ENCODE data around the gene NTN3. TPM values are rescaled to one million over a fixed set of nuclear protein-coding genes. Genes with fewer than 3 reads are reported as not detected.
A peak's percentile ranks its signal among the peaks of the same experiment; 100 is the strongest.

The NTN3 gene
- total and polyA plus RNA-seq, 7 donors: 0.01 to 0.20 (median 0.13) TPM; not detected in 3

- 95 to 96% (median 96%) methylated on average over 5 of the region's 5 CpGs for WGBS, 3 donors
- Histone ChIP-seq H3K9me3 (no peaks in the 10 kb centered on the region), H3K4me1 (peaks cover 28% of the 10 kb centered on the region), H3K36me3 (ENCODE audit: insufficient read depth in 1 of 2, low read depth in 1 of 2) (peaks cover 0 to 13% of the 10 kb centered on the region in 2 donors), H3K27me3 (ENCODE audit: insufficient read depth in 3 of 3, low read length in 2 of 3) (no peaks in the 10 kb centered on the region), H3K27ac (no peak overlapping the region), H3K4me3 (no peak overlapping the region)
- DNase-seq (no peak), ATAC-seq (no peak)
- no peak for TF ChIP-seq CTCF (IDR thresholded peaks at IDR 0.05)
- intact Hi-C loops (cut with DNase I): no loop called here
Observed at GRCh38 chr16:2495041-2495440, 23.9 kb downstream of the NTN3 start.

DNA sequence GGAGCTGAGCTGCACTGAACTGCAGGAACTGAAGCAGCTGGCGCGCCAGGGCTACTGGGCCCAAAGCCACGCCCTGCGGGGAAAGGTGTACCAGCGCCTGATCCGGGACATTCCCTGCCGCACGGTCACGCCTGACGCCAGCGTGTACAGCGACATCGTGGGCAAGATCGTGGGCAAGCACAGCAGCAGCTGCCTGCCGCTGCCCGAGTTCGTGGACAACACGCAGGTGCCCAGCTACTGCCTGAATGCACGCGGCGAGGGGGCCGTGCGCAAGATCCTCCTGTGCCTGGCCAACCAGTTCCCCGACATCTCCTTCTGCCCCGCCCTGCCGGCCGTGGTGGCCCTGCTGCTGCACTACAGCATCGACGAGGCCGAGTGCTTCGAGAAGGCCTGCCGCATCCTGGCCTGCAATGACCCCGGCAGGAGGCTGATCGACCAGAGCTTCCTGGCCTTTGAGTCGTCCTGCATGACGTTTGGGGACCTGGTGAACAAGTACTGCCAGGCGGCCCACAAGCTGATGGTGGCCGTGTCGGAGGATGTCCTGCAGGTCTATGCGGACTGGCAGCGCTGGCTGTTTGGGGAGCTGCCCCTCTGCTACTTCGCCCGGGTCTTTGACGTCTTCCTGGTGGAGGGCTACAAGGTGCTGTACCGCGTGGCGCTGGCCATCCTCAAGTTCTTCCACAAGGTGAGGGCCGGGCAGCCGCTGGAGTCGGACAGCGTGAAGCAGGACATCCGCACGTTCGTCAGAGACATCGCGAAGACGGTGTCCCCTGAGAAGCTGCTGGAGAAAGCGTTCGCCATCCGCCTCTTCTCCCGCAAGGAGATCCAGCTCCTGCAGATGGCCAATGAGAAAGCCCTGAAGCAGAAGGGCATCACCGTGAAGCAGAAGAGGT lies 25.4 kb downstream of the NTN3 start:
- 87 to 90% (median 88%) methylated on average over 62 of the region's 62 CpGs for WGBS, 3 donors

GRCh38 chr16:2497116-2497630 lies 26.1 kb downstream of the NTN3 start:
- TF ChIP-seq CTCF (IDR thresholded peaks at IDR 0.05): no peak
- 11 to 17% (median 17%) methylated on average over 21 of the region's 21 CpGs for WGBS, 3 donors

More for the DNA sequence above, 25.4 kb downstream of the NTN3 start:
- DNase-seq: no peak
- no peak for TF ChIP-seq CTCF (IDR thresholded peaks at IDR 0.05)
- no peaks in the 10 kb centered on the region for H3K27me3 ChIP-seq (ENCODE audit: insufficient read depth in 3 of 3, low read length in 2 of 3)
- no peak for ATAC-seq
- H3K9me3 ChIP-seq: no peaks in the 10 kb centered on the region
- peaks cover 0 to 13% of the 10 kb centered on the region in 2 donors for H3K36me3 ChIP-seq (ENCODE audit: insufficient read depth in 1 of 2, low read depth in 1 of 2)
- H3K4me1 ChIP-seq: peaks cover 34% of the 10 kb centered on the region
- peak overlapping the region; percentile 18 for H3K4me3 ChIP-seq
- intact Hi-C loops (cut with DNase I): no loop called here
- H3K27ac ChIP-seq: peak overlapping the region; percentile 60

GRCh38 chr16:2497695-2498484 lies 26.8 kb downstream of the NTN3 start:
- Histone ChIP-seq H3K4me3 (peak overlapping the region; percentile 18), H3K9me3 (no peaks in the 10 kb centered on the region), H3K27me3 (ENCODE audit: insufficient read depth in 3 of 3, low read length in 2 of 3) (no peaks in the 10 kb centered on the region), H3K27ac (peak overlapping the region; percentile 60), H3K36me3 (ENCODE audit: insufficient read depth in 1 of 2, low read depth in 1 of 2) (peaks cover 0 to 13% of the 10 kb centered on the region in 2 donors), H3K4me1 (peaks cover 36% of the 10 kb centered on the region)
- intact Hi-C loops (cut with DNase I): no loop called here
- peak in 3 of 4 donors; percentile 4 to 18 (median 9) for ATAC-seq
- no peak for DNase-seq
- TF ChIP-seq CTCF (IDR thresholded peaks at IDR 0.05): no peak
- 57 to 75% (median 58%) methylated on average over 23 to 26 of the region's 26 CpGs for WGBS, 3 donors

More at GRCh38 chr16:2497116-2497630, 26.1 kb downstream of the NTN3 start:
- Histone ChIP-seq H3K4me1 (peaks cover 36% of the 10 kb centered on the region), H3K36me3 (ENCODE audit: insufficient read depth in 1 of 2, low read depth in 1 of 2) (peaks cover 0 to 13% of the 10 kb centered on the region in 2 donors), H3K9me3 (no peaks in the 10 kb centered on the region), H3K27ac (peak overlapping the region; percentile 60), H3K27me3 (ENCODE audit: insufficient read depth in 3 of 3, low read length in 2 of 3) (no peaks in the 10 kb centered on the region), H3K4me3 (peak overlapping the region; percentile 18)
- intact Hi-C loops (cut with DNase I): no loop called here
- ATAC-seq: peak; percentile 40 to 84 (median 78)
- DNase-seq: peak; percentile 77 to 91
